K562 (cell line): Measurements from ENCODE around the gene WWOX. TPM values are rescaled to one million over a fixed set of nuclear protein-coding genes. Genes with fewer than 3 reads are reported as not detected.

ENCODE experiments used
- ATAC-seq: fragments of 200-7000 bp; cut with Tn5 transposase; 3 replicates; pipeline ENCODE4 v1.9.1; 2020; ENCODE audit warnings: moderate library complexity
- BruUV-seq: library from RNA; stranded (reverse); fragments of 400-500 nt; replicated peaks from 2 replicates; lab custom pipeline; 2021; lab: Mats Ljungman, UMichigan
- CTCF ChIA-PET: fragments of 300-600 bp; formaldehyde crosslinking; extraction: SDS; loops from one replicate; lab custom pipeline; 2021; ENCODE audit warnings: low intra/inter-chr PET ratio; lab: Yijun Ruan, JAX
- POLR2A ChIA-PET: fragments of 300-600, 350-650 bp; sonication (Branson Sonifier 250); formaldehyde crosslinking; extraction: SDS; loops from one replicate; lab custom pipeline; 2021; ENCODE audit warnings: antibody characterized with exemption, inconsistent platforms; lab: Yijun Ruan, JAX
- DNase-seq, 4 experiments: peaks; one replicate each; pipeline versions ENCODE4 v3.0.0 to v3.0.0-alpha.2; 2011 to 2018; ENCODE audit warnings: low spot score in 3 of 4, mixed read lengths in 3 of 4; ENCODE audit errors: extremely low read depth in 1 of 4
- FAIRE-seq: peaks from 2 replicates; lab custom pipeline; 2011; peaks lifted over from hg19 to GRCh38; lab: Jason Lieb, UNC
- H2AFZ ChIP-seq: 2 replicates; pipeline ENCODE4 v1.6.0; 2011; ENCODE audit warnings: low read depth, low read length, control low read depth, inconsistent platforms
- H3K27ac ChIP-seq: fragments of 200-600 bp; 3 replicates; pipeline ENCODE4 v1.8.0; 2011; ENCODE audit warnings: low read depth, mild to moderate bottlenecking, control low read depth, inconsistent platforms, low read length, moderate library complexity, mixed read lengths; ENCODE audit errors: extremely low read depth
- H3K27me3 ChIP-seq, 2 experiments: fragments of 300-600 bp in 1 of 2; 2 replicates in 1 of 2; 3 replicates in 1 of 2; pipeline versions ENCODE4 v1.6.0 to v1.8.0; 2011; ENCODE audit warnings: inconsistent platforms in 2 of 2, low read length in 2 of 2, mild to moderate bottlenecking in 1 of 2, mixed read lengths in 1 of 2, moderate library complexity in 1 of 2; ENCODE audit not compliant: control insufficient read depth in 2 of 2, insufficient read depth in 2 of 2
- H3K36me3 ChIP-seq: fragments of 300-600 bp; 3 replicates; pipeline ENCODE4 v1.8.0; 2011; ENCODE audit warnings: mild to moderate bottlenecking, low read length, inconsistent platforms; ENCODE audit not compliant: control insufficient read depth, insufficient read depth
- H3K4me1 ChIP-seq, 2 experiments: fragments of 200-600 bp in 1 of 2; replicated peaks in 1 of 2; 2 replicates in 1 of 2; 3 replicates in 1 of 2; pipeline versions ENCODE4 v1.5.1 to v1.8.0; 2011; ENCODE audit warnings: inconsistent platforms in 2 of 2, low read length in 2 of 2, mild to moderate bottlenecking in 1 of 2, mixed read lengths in 1 of 2, moderate library complexity in 1 of 2; ENCODE audit not compliant: control insufficient read depth in 2 of 2, insufficient read depth in 2 of 2
- H3K4me2 ChIP-seq: 2 replicates; pipeline ENCODE4 v1.6.1; 2011; ENCODE audit warnings: low read length, control low read depth, inconsistent platforms, mixed read lengths; ENCODE audit not compliant: insufficient read depth
- H3K4me3 ChIP-seq: fragments of 200-600 bp; sonication (generic), shearing (Covaris generic); 2 replicates; pipeline ENCODE4 v1.5.1; 2016; ENCODE audit warnings: control low read depth, inconsistent platforms
- H3K79me2 ChIP-seq: fragments of 200-600 bp; 3 replicates; pipeline ENCODE4 v1.8.0; 2011; ENCODE audit warnings: low read length, inconsistent platforms; ENCODE audit not compliant: control insufficient read depth, insufficient read depth
- H3K9ac ChIP-seq, 2 experiments: 2 replicates each; pipeline versions ENCODE4 v1.6.0 to v1.6.1; 2011; ENCODE audit warnings: low read depth in 2 of 2, low read length in 2 of 2, control low read depth in 1 of 2, inconsistent platforms in 1 of 2, mild to moderate bottlenecking in 1 of 2, mixed read lengths in 1 of 2; ENCODE audit not compliant: insufficient read depth in 1 of 2
- H3K9me1 ChIP-seq: one replicate; pipeline ENCODE4 v1.6.0; 2011; ENCODE audit warnings: inconsistent platforms, mild to moderate bottlenecking, low read length, moderate library complexity; ENCODE audit not compliant: control insufficient read depth, insufficient read depth
- H3K9me3 ChIP-seq: replicated peaks from 2 replicates; pipeline ENCODE4 v1.5.1; 2011; ENCODE audit warnings: low read depth, low read length, inconsistent platforms; ENCODE audit not compliant: control insufficient read depth, insufficient read depth
- H4K20me1 ChIP-seq: replicated peaks from 2 replicates; pipeline ENCODE4 v1.6.1; 2011; ENCODE audit warnings: low read length, inconsistent platforms, mixed read lengths; ENCODE audit not compliant: control insufficient read depth, insufficient read depth
- ARID3B ChIP-seq: fragments of 250-450 bp; sonication (Bioruptor Pico); IDR thresholded peaks from 2 replicates; pipeline ENCODE4 v1.4.0; 2020; ENCODE audit warnings: borderline replicate concordance
- CBX8 ChIP-seq: fragments of 200-600 bp; sonication (generic); IDR thresholded peaks from 2 replicates; pipeline ENCODE4 v1.6.1; 2012; ENCODE audit warnings: borderline replicate concordance, mixed run types, low read depth, mild to moderate bottlenecking, moderate library complexity, mixed read lengths, low read length, control low read depth, inconsistent platforms; ENCODE audit not compliant: poor library complexity, severe bottlenecking; ENCODE audit errors: extremely low read depth
- CEBPG ChIP-seq, 3 experiments: fragments of 200-800 bp in 1 of 3; sonication (Bioruptor generic) in 1 of 3; sonication (generic) in 1 of 3; formaldehyde crosslinking in 1 of 3; IDR thresholded peaks in 2 of 3; conservative IDR thresholded peaks in 1 of 3; 2 replicates each; pipeline versions ENCODE4 v1.6.1 to v1.8.0; 2016 to 2022; ENCODE audit warnings: missing compliant biosample characterization in 2 of 3, missing genetic modification characterization in 2 of 3, mild to moderate bottlenecking in 1 of 3, missing genetic modification reagents in 1 of 3
- CHD4 ChIP-seq: fragments of 200-600 bp; sonication (generic); IDR thresholded peaks from 3 replicates; pipeline ENCODE4 v1.6.1; 2012; ENCODE audit warnings: low read depth, mild to moderate bottlenecking, mixed read lengths, low read length, inconsistent platforms; ENCODE audit not compliant: insufficient read depth, insufficient replicate concordance, poor library complexity, severe bottlenecking
- MTF1 ChIP-seq: fragments of 250-450 bp; sonication (Bioruptor Pico); IDR thresholded peaks from 2 replicates; pipeline ENCODE4 v1.9.0; 2021; ENCODE audit warnings: moderate library complexity, mild to moderate bottlenecking, inconsistent platforms, borderline replicate concordance
- MXI1 ChIP-seq: IDR thresholded peaks from 2 replicates; pipeline ENCODE4 v1.6.1; 2011; ENCODE audit warnings: low read depth, mild to moderate bottlenecking, improper control_type of control experiment, low read length
- SFPQ ChIP-seq: fragments of 200-400 bp; formaldehyde crosslinking; IDR thresholded peaks from 2 replicates; pipeline ENCODE4 v1.6.1; 2017; ENCODE audit warnings: mild to moderate bottlenecking, low read depth, low read length, moderate library complexity
- SUPT5H ChIP-seq: fragments of 450-650 bp; IDR thresholded peaks from 2 replicates; pipeline ENCODE4 v1.6.1; 2016
- UBTF ChIP-seq, 2 experiments: IDR thresholded peaks; 2 replicates each; pipeline ENCODE4 v1.6.1; 2012; ENCODE audit warnings: improper control_type of control experiment in 2 of 2, low read depth in 2 of 2, low read length in 2 of 2, borderline replicate concordance in 1 of 2
- ZFP36 ChIP-seq: fragments of 150-350 bp; IDR thresholded peaks from 2 replicates; pipeline ENCODE4 v1.6.1; 2018; ENCODE audit warnings: low read length, low read depth; ENCODE audit not compliant: partially characterized antibody
- ZNF707 ChIP-seq: fragments of 250-450 bp; sonication (Bioruptor Pico); conservative IDR thresholded peaks from 2 replicates; pipeline ENCODE4 v1.8.0; 2022; ENCODE audit warnings: inconsistent platforms, mild to moderate bottlenecking, moderate library complexity
- WGBS: fragments of 100-300 bp; shearing (Covaris generic); methylation state at CpG from one replicate; pipeline ENCODE4 v1.1.6; 2016; ENCODE audit warnings: low coverage, mixed read lengths; ENCODE audit not compliant: insufficient coverage; ENCODE audit errors: missing lambda C conversion rate; 5-methylcytosine and 5-hydroxymethylcytosine counted together
- in situ Hi-C: fragments of 300-500 bp; cut with MboI; formaldehyde crosslinking; loops from 4 replicates; pipeline ENCODE4 v1.15.0; 2018; ENCODE audit warnings: inconsistent platforms, mixed read lengths
- intact Hi-C: fragments of 100-400 bp; cut with micrococcal nuclease; formaldehyde crosslinking; loops from 2 replicates; pipeline ENCODE4 v1.14.2; 2022
- polyA plus RNA-seq, 8 experiments: library from polyadenylated mRNA; depleted of rRNA in 4 of 8; stranded (reverse) in 5 of 8; unstranded in 3 of 8; fragments of >200 nt; fragmentation: Nextera tagmentation in 2 of 8; fragmentation: Illumina TruSeq in 1 of 8; extraction: Ambion mirVana in 2 of 8; extraction: Trizol in 1 of 8; gene quantifications; 2 replicates each; pipeline versions ENCODE4 v1.2.1 to v1.2.3, GENCODE V29; 2011 to 2014; ENCODE audit warnings: inconsistent platforms in 1 of 8, missing spikeins in 1 of 8
- total RNA-seq, 7 experiments: library from RNA; depleted of rRNA in 6 of 7; stranded (reverse); fragments of >200 nt in 6 of 7; fragmentation: Illumina TruSeq in 2 of 7; extraction: Trizol in 2 of 7; gene quantifications; 2 replicates each; pipeline versions ENCODE4 v1.2.1 to v1.2.3, GENCODE V29; 2011 to 2021; ENCODE audit warnings: low replicate concordance in 1 of 7

Gene WWOX
- total and polyA plus RNA-seq, 9 of the 15 experiments (the other 6 are each of a cell fraction or from before 2014, with no cell fraction given), result 1.6 to 22.7 (median 8.1) TPM

GRCh38 chr16:78303946-78304345, 204.5 kb downstream of the WWOX start (continued):
- TF ChIP-seq CHD4 (no peak), SFPQ (no peak), SUPT5H (no peak), CBX8 (no peak)
- TF ChIP-seq, all 486 proteins: peak for 0

GRCh38 chr16:78306361-78306760, 206.9 kb downstream of the WWOX start:
- ChIA-PET POLR2A (no interaction called here), CTCF (no interaction called here)
- Histone ChIP-seq H3K36me3 (no peaks in the 10 kb centered on the region), H3K4me2 (no peak overlapping the region), H3K79me2 (no peaks in the 10 kb centered on the region), H3K9me3 (no peaks in the 10 kb centered on the region), H3K27me3 (peaks cover 11 to 13% of the 10 kb centered on the region in 2 experiments; a peak in 4 of 5 replicates), H3K4me1 (no peaks in the 10 kb centered on the region), H2AFZ (no peak overlapping the region), H4K20me1 (no peaks in the 10 kb centered on the region; the same call in 1 of the 2 replicates), H3K27ac (no peak overlapping the region), H3K9ac (no peak overlapping the region), H3K9me1 (no peaks in the 10 kb centered on the region), H3K4me3 (no peak overlapping the region)
- no TSS peak for BruUV-seq
- FAIRE-seq, result no peak
- intact Hi-C loops (no loop called here), in situ Hi-C loops (no loop called here)
- no peak for ATAC-seq
- WGBS, result 0% methylated on average over 1 of the region's 1 CpG
- no peak for DNase-seq
- TF ChIP-seq MTF1 (CRISPR knock-in tag), result no peak
- TF ChIP-seq ZNF707 (CRISPR knock-in tag), result no peak
- no peak for TF ChIP-seq UBTF (IDR thresholded peaks at IDR 0.05; ENCODE audit: borderline replicate concordance in 1 of 2, low read depth in 2 of 2, low read length in 2 of 2)
- TF ChIP-seq ARID3B (CRISPR knock-in tag), result no peak
- no peak for TF ChIP-seq CEBPG (CRISPR knock-in tag; IDR thresholded peaks at IDR 0.05)
- no peak for TF ChIP-seq CEBPG (tag; conservative IDR thresholded peaks at IDR 0.05 in 1 of 2, IDR thresholded peaks at IDR 0.05 in 1 of 2)
- no peak for TF ChIP-seq MXI1
- no peak for TF ChIP-seq ZFP36
